Sigmoid colon (tissue), 7 donors: ENCODE results near the gene LHX2. TPM values are rescaled to one million over a fixed set of nuclear protein-coding genes. Genes with fewer than 3 reads are reported as not detected.

Source experiments
- DNase-seq: peaks from one replicate; pipeline ENCODE4 v3.0.0-alpha.2; 2019
- H3K27ac ChIP-seq, 4 donors: fragments of 200-600 bp; sonication (generic); one replicate each; pipeline ENCODE4 v1.5.1; 2016 to 2019; ENCODE audit warnings: mild to moderate bottlenecking in 1 of 4
- H3K27me3 ChIP-seq, 3 donors: fragments of 200-600 bp; sonication (generic); one replicate each; pipeline ENCODE4 v1.5.1; 2019; ENCODE audit warnings: mild to moderate bottlenecking in 1 of 3
- H3K36me3 ChIP-seq, 4 donors: fragments of 200-600 bp; sonication (generic); one replicate each; pipeline ENCODE4 v1.5.1; 2016 to 2019
- H3K4me1 ChIP-seq, 4 donors: fragments of 200-600 bp; sonication (generic); one replicate each; pipeline ENCODE4 v1.5.1; 2017 to 2019
- H3K4me3 ChIP-seq, 4 donors: fragments of 200-600 bp; sonication (generic); one replicate each; pipeline ENCODE4 v1.5.1; 2017 to 2019; ENCODE audit warnings: mild to moderate bottlenecking in 2 of 4, moderate library complexity in 1 of 4
- H3K9me3 ChIP-seq, 4 donors: fragments of 200-600 bp in 3 of 4; sonication (generic) in 3 of 4; one replicate each; pipeline versions ENCODE4 v1.5.1 to v1.6.1; 2013 to 2019
- CTCF ChIP-seq, 4 experiments: fragments of 450-650 bp in 3 of 4; fragments of 200-600 bp in 1 of 4; IDR thresholded peaks; one replicate each; pipeline ENCODE4 v1.5.1; 2016 to 2019; ENCODE audit warnings: antibody characterized with exemption in 4 of 4, mild to moderate bottlenecking in 3 of 4, moderate library complexity in 2 of 4
- EP300 ChIP-seq, 4 donors: sonication (generic); formaldehyde crosslinking; IDR thresholded peaks; one replicate each; pipeline ENCODE4 v1.6.1; 2017; ENCODE audit warnings: antibody characterized with exemption in 4 of 4
- POLR2A ChIP-seq, 2 donors: fragments of 450-650 bp; IDR thresholded peaks; one replicate each; pipeline ENCODE4 v1.6.1; 2016; ENCODE audit warnings: antibody characterized with exemption in 2 of 2, mild to moderate bottlenecking in 2 of 2, moderate library complexity in 2 of 2
- POLR2AphosphoS5 ChIP-seq, 4 donors: sonication (generic); formaldehyde crosslinking; IDR thresholded peaks; one replicate each; pipeline ENCODE4 v1.6.1; 2017; ENCODE audit warnings: antibody characterized with exemption in 4 of 4
- WGBS, 2 donors: extraction: QIAGEN DNeasy Blood & Tissue Kit; methylation state at CpG; one replicate each; pipeline ENCODE4 v1.1.7; 2013; 5-methylcytosine and 5-hydroxymethylcytosine counted together
- intact Hi-C: fragments of 100-400 bp; cut with DNase I; formaldehyde crosslinking; loops from one replicate; pipeline ENCODE4 v1.15.1; 2023
- polyA plus RNA-seq, 3 donors: library from polyadenylated mRNA; stranded (reverse); fragments of 200-250 nt; gene quantifications; one replicate each; pipeline ENCODE4 v1.2.3, GENCODE V29; 2013
- total RNA-seq, 4 donors: library from RNA; depleted of rRNA; stranded (reverse); fragments of >200 nt; gene quantifications; one replicate each; pipeline ENCODE4 v1.1.0, GENCODE V29; 2016
- donor health status: healthy with polysubstance abuse.
- donor health status: Bipolar disorder and iron deficiency.
- donor health status: healthy.

The LHX2 gene
- total and polyA plus RNA-seq, 7 donors = 3.3 TPM; not detected in 6

GRCh38 chr9:124050955-124051354, 39.4 kb downstream of the LHX2 start:
- Histone ChIP-seq H3K27ac (no peak overlapping the region), H3K4me3 (no peak overlapping the region), H3K9me3 (no peaks in the 10 kb centered on the region), H3K36me3 (no peaks in the 10 kb centered on the region), H3K4me1 (no peaks in the 10 kb centered on the region), H3K27me3 (peaks cover 0 to 4% (median 0%) of the 10 kb centered on the region in 3 donors)
- 90 to 95% methylated on average over 1 of the region's 1 CpG for WGBS, 2 donors
- intact Hi-C loops = no loop called here
- no peak for DNase-seq
- no peak for TF ChIP-seq POLR2A (IDR thresholded peaks at IDR 0.05)
- TF ChIP-seq EP300 (IDR thresholded peaks at IDR 0.05) = no peak
- no peak for TF ChIP-seq POLR2AphosphoS5 (IDR thresholded peaks at IDR 0.05)
- TF ChIP-seq CTCF (IDR thresholded peaks at IDR 0.05) = no peak

GRCh38 chr9:124052401-124052800, 40.8 kb downstream of the LHX2 start:
- Histone ChIP-seq H3K27ac (no peak overlapping the region), H3K4me1 (no peaks in the 10 kb centered on the region), H3K36me3 (no peaks in the 10 kb centered on the region), H3K9me3 (no peaks in the 10 kb centered on the region), H3K4me3 (no peak overlapping the region), H3K27me3 (peaks cover 0 to 5% (median 0%) of the 10 kb centered on the region in 3 donors)
- 84 to 92% methylated on average over 5 of the region's 5 CpGs for WGBS, 2 donors
- TF ChIP-seq POLR2A (IDR thresholded peaks at IDR 0.05) (no peak), POLR2AphosphoS5 (IDR thresholded peaks at IDR 0.05) (no peak), EP300 (IDR thresholded peaks at IDR 0.05) (no peak), CTCF (IDR thresholded peaks at IDR 0.05) (no peak)
- intact Hi-C loops = no loop called here
- DNase-seq = no peak

GRCh38 chr9:124054582-124055227, 43.1 kb downstream of the LHX2 start:
- DNase-seq = no peak
- Histone ChIP-seq H3K9me3 (no peaks in the 10 kb centered on the region), H3K27me3 (peaks cover 0 to 5% (median 0%) of the 10 kb centered on the region in 3 donors), H3K27ac (no peak overlapping the region), H3K4me3 (no peak overlapping the region), H3K36me3 (no peaks in the 10 kb centered on the region), H3K4me1 (no peaks in the 10 kb centered on the region)
- TF ChIP-seq CTCF (IDR thresholded peaks at IDR 0.05) (no peak), EP300 (IDR thresholded peaks at IDR 0.05) (no peak), POLR2AphosphoS5 (IDR thresholded peaks at IDR 0.05) (no peak), POLR2A (IDR thresholded peaks at IDR 0.05) (no peak)
- intact Hi-C loops = no loop called here
- WGBS, 2 donors = 53 to 79% methylated on average over 7 of the region's 7 CpGs

- no peak for TF ChIP-seq CTCF (IDR thresholded peaks at IDR 0.05)
- TF ChIP-seq POLR2A (IDR thresholded peaks at IDR 0.05) = no peak
- TF ChIP-seq POLR2AphosphoS5 (IDR thresholded peaks at IDR 0.05) = no peak
- no peak for TF ChIP-seq EP300 (IDR thresholded peaks at IDR 0.05)
- Histone ChIP-seq H3K36me3 (no peaks in the 10 kb centered on the region), H3K27me3 (peaks cover 0 to 3% (median 0%) of the 10 kb centered on the region in 3 donors), H3K4me3 (no peak overlapping the region), H3K4me1 (no peaks in the 10 kb centered on the region), H3K9me3 (no peaks in the 10 kb centered on the region), H3K27ac (no peak overlapping the region)
- 59 to 75% methylated on average over 21 of the region's 21 CpGs for WGBS, 2 donors
- no peak for DNase-seq
- intact Hi-C loops = no loop called here
Observed at GRCh38 chr9:124060844-124061605, 49.5 kb downstream of the LHX2 start.
